SK-N-SH (cell line): ENCODE measurements around the gene CTNNA3. TPM values are rescaled to one million over a fixed set of nuclear protein-coding genes. Genes with fewer than 3 reads are reported as not detected.

Source experiments
- CTCF ChIA-PET: fragments of 300-600, 350-600 bp; formaldehyde crosslinking; extraction: SDS; loops from one replicate; lab custom pipeline; 2021; lab: Yijun Ruan, JAX
- POLR2A ChIA-PET: fragments of 350-600 bp; sonication (Branson Sonifier 250); formaldehyde crosslinking; extraction: SDS; loops from one replicate; lab custom pipeline; 2020; ENCODE audit warnings: antibody characterized with exemption, inconsistent platforms; lab: Yijun Ruan, JAX
- DNase-seq: peaks from one replicate; pipeline ENCODE4 v3.0.0; 2012
- H2AFZ ChIP-seq: fragments of 200-600 bp; sonication (generic); 2 replicates; pipeline ENCODE4 v1.8.1; 2016; ENCODE audit warnings: antibody characterized with exemption, mild to moderate bottlenecking, low read depth
- H3F3A ChIP-seq: fragments of 200-600 bp; sonication (generic); replicated peaks from 2 replicates; pipeline ENCODE3; 2016; ENCODE audit warnings: antibody characterized with exemption, mild to moderate bottlenecking; ENCODE audit not compliant: insufficient read depth
- H3K27ac ChIP-seq, 2 experiments: fragments of 200-500 bp in 1 of 2; fragments of 200-600 bp in 1 of 2; sonication (Bioruptor generic) in 1 of 2; sonication (generic), shearing (Covaris generic) in 1 of 2; 2 replicates each; pipeline versions ENCODE4 v1.5.1 to v1.6.1; 2014 to 2016; ENCODE audit warnings: low read depth in 2 of 2, inconsistent platforms in 1 of 2, low read length in 1 of 2, mild to moderate bottlenecking in 1 of 2, mixed read lengths in 1 of 2
- H3K27me3 ChIP-seq: fragments of 200-600 bp; sonication (generic), shearing (Covaris generic); 2 replicates; pipeline ENCODE4 v1.6.1; 2016; ENCODE audit warnings: mixed run types; ENCODE audit not compliant: insufficient read depth
- H3K36me3 ChIP-seq, 2 experiments: fragments of 200-500 bp in 1 of 2; fragments of 200-600 bp in 1 of 2; sonication (Bioruptor generic) in 1 of 2; sonication (generic) in 1 of 2; replicated peaks in 1 of 2; 2 replicates each; pipeline versions ENCODE3 to v1.5.1; 2014 to 2016; ENCODE audit warnings: low read length in 1 of 2, mild to moderate bottlenecking in 1 of 2; ENCODE audit not compliant: insufficient read depth in 2 of 2, control insufficient read depth in 1 of 2
- H3K4me1 ChIP-seq, 2 experiments: fragments of 200-500 bp in 1 of 2; fragments of 200-600 bp in 1 of 2; sonication (Bioruptor generic) in 1 of 2; sonication (generic), shearing (Covaris generic) in 1 of 2; 2 replicates each; pipeline versions ENCODE4 v1.5.1 to v1.6.1; 2014 to 2016; ENCODE audit warnings: low read depth in 1 of 2, low read length in 1 of 2, mixed run types in 1 of 2; ENCODE audit not compliant: insufficient read depth in 2 of 2, control insufficient read depth in 1 of 2
- H3K4me2 ChIP-seq: fragments of 200-600 bp; sonication (generic), shearing (Covaris generic); 2 replicates; pipeline ENCODE4 v1.6.1; 2017; ENCODE audit warnings: mixed run types
- H3K4me3 ChIP-seq, 2 experiments: fragments of 200-500 bp in 1 of 2; fragments of 200-600 bp in 1 of 2; sonication (Bioruptor generic) in 1 of 2; sonication (generic), shearing (Covaris generic) in 1 of 2; 2 replicates each; pipeline versions ENCODE4 v1.5.1 to v1.8.1; 2014 to 2016; ENCODE audit warnings: low read depth in 2 of 2, inconsistent platforms in 1 of 2, low read length in 1 of 2, mild to moderate bottlenecking in 1 of 2, mixed read lengths in 1 of 2, moderate library complexity in 1 of 2
- H3K79me2 ChIP-seq: fragments of 200-600 bp; sonication (generic); 2 replicates; pipeline ENCODE4 v1.8.1; 2017; ENCODE audit warnings: mild to moderate bottlenecking; ENCODE audit not compliant: insufficient read depth
- H3K9ac ChIP-seq: fragments of 200-600 bp; sonication (generic); 2 replicates; pipeline ENCODE4 v1.6.1; 2017; ENCODE audit warnings: mixed run types
- H3K9me2 ChIP-seq: fragments of 200-600 bp; sonication (generic); 2 replicates; pipeline ENCODE4 v1.6.1; 2017; ENCODE audit warnings: mixed run types
- H3K9me3 ChIP-seq: fragments of 200-600 bp; sonication (generic); 2 replicates; pipeline ENCODE4 v1.6.1; 2017; ENCODE audit warnings: mixed run types, mild to moderate bottlenecking, moderate library complexity
- H4K20me1 ChIP-seq: fragments of 200-600 bp; sonication (generic); 2 replicates; pipeline ENCODE4 v1.6.1; 2017; ENCODE audit warnings: mild to moderate bottlenecking, mixed run types; ENCODE audit not compliant: insufficient read depth
- CHD2 ChIP-seq: fragments of 150-350 bp; IDR thresholded peaks from 2 replicates; pipeline ENCODE4 v1.6.1; 2018; ENCODE audit warnings: low read length; ENCODE audit not compliant: partially characterized antibody
- CTCF ChIP-seq: fragments of 200-600 bp; sonication (generic); IDR thresholded peaks from 2 replicates; pipeline ENCODE4 v1.6.1; 2017; ENCODE audit warnings: antibody characterized with exemption, mild to moderate bottlenecking, moderate library complexity
- EP300 ChIP-seq, 2 experiments: IDR thresholded peaks; 2 replicates each; pipeline versions ENCODE4 v1.4.0 to v1.6.1; 2012; ENCODE audit warnings: borderline replicate concordance in 1 of 2, low read depth in 1 of 2, low read length in 1 of 2
- FOXJ3 ChIP-seq: sonication (generic); formaldehyde crosslinking; IDR thresholded peaks from 2 replicates; pipeline ENCODE4 v1.5.1; 2020; ENCODE audit warnings: mild to moderate bottlenecking, missing genetic modification reagents
- FOXM1 ChIP-seq: IDR thresholded peaks from 2 replicates; pipeline ENCODE4 v1.4.0; 2012; ENCODE audit warnings: low read depth, mild to moderate bottlenecking
- GABPA ChIP-seq: IDR thresholded peaks from 2 replicates; pipeline ENCODE4 v1.4.0; 2012; ENCODE audit warnings: low read depth, mild to moderate bottlenecking
- GATA2 ChIP-seq: sonication (generic); formaldehyde crosslinking; IDR thresholded peaks from 2 replicates; pipeline ENCODE4 v1.5.0; 2020; ENCODE audit warnings: mild to moderate bottlenecking, missing genetic modification reagents
- IRF3 ChIP-seq: fragments of 150-350 bp; IDR thresholded peaks from 2 replicates; pipeline ENCODE4 v1.6.1; 2016; ENCODE audit warnings: mild to moderate bottlenecking, low read depth, low read length
- MEF2A ChIP-seq: IDR thresholded peaks from 2 replicates; pipeline ENCODE4 v1.4.0; 2012; ENCODE audit warnings: low read depth, borderline replicate concordance
- NRF1 ChIP-seq: IDR thresholded peaks from 2 replicates; pipeline ENCODE4 v1.6.1; 2012; ENCODE audit warnings: low read depth, mild to moderate bottlenecking, low read length
- PBX3 ChIP-seq: IDR thresholded peaks from 2 replicates; pipeline ENCODE4; 2012
- POLR2AphosphoS5 ChIP-seq: IDR thresholded peaks from 2 replicates; pipeline ENCODE4 v1.6.1; 2012; ENCODE audit warnings: low read depth, low read length
- RAD21 ChIP-seq: IDR thresholded peaks from 2 replicates; pipeline ENCODE4 v1.6.1; 2012; ENCODE audit warnings: mild to moderate bottlenecking, low read length
- RFX5 ChIP-seq: IDR thresholded peaks from 2 replicates; pipeline ENCODE4 v1.6.1; 2012; ENCODE audit warnings: mild to moderate bottlenecking, improper control_type of control experiment, low read length
- SIN3A ChIP-seq: IDR thresholded peaks from 2 replicates; pipeline ENCODE4 v1.6.1; 2012; ENCODE audit warnings: low read depth, mild to moderate bottlenecking, low read length, moderate library complexity, borderline replicate concordance
- TAF1 ChIP-seq: IDR thresholded peaks from 2 replicates; pipeline ENCODE4 v1.6.1; 2012; ENCODE audit warnings: low read depth, mild to moderate bottlenecking, low read length, moderate library complexity, borderline replicate concordance
- USF1 ChIP-seq: IDR thresholded peaks from 2 replicates; pipeline ENCODE4 v1.4.0; 2012; ENCODE audit warnings: low read depth, borderline replicate concordance
- WGBS: methylation state at CpG from one replicate; pipeline ENCODE4 v1.1.6; 2017; ENCODE audit warnings: low lambda C conversion rate; 5-methylcytosine and 5-hydroxymethylcytosine counted together
- polyA plus RNA-seq, 3 experiments: library from polyadenylated mRNA; depleted of rRNA; stranded (reverse); fragments of >200 nt; gene quantifications; 2 replicates each; pipeline ENCODE4 v1.2.3, GENCODE V29; 2012

CTNNA3 gene
- polyA plus RNA-seq, 1 of the 3 experiments (the other 2 are of a cell fraction), result not detected

- Histone ChIP-seq H3K79me2 (no peaks in the 10 kb centered on the region), H3K9me2 (no peaks in the 10 kb centered on the region), H3F3A (no peaks in the 10 kb centered on the region), H3K4me2 (no peak overlapping the region), H3K4me1 (no peaks in the 10 kb centered on the region; a peak in 1 of 4 replicates), H3K9ac (no peak overlapping the region), H4K20me1 (no peaks in the 10 kb centered on the region), H3K27ac (no peak overlapping the region), H3K9me3 (no peaks in the 10 kb centered on the region), H2AFZ (no peak overlapping the region), H3K4me3 (no peak overlapping the region), H3K36me3 (no peaks in the 10 kb centered on the region), H3K27me3 (no peaks in the 10 kb centered on the region)
- 24% methylated on average over 3 of the region's 3 CpGs for whole genome bisulfite sequencing
- POLR2A ChIA-PET, result no interaction called here
- CTCF ChIA-PET, result interaction anchor here (0.6 kb wide), 1 partner anchor 276 kb away, joined by 3 read pairs; no protein-coding TSS in a partner anchor
- TF ChIP-seq SIN3A (no peak), EP300 (IDR thresholded peaks at IDR 0.05; ENCODE audit: borderline replicate concordance in 1 of 2, low read depth in 1 of 2, low read length in 1 of 2) (no peak), PBX3 (no peak), RFX5 (no peak), NRF1 (no peak), USF1 (no peak), GABPA (no peak), GATA2 (CRISPR knock-in tag) (no peak), CHD2 (no peak), RAD21 (no peak), FOXJ3 (CRISPR knock-in tag) (no peak), POLR2AphosphoS5 (no peak), IRF3 (no peak)
- DNase-seq, result no peak
Measured at GRCh38 chr10:66187053-66187733, 1508.8 kb downstream of the CTNNA3 start.

GRCh38 chr10:66183028-66183427 is 1513.0 kb downstream of the CTNNA3 start:
- Histone ChIP-seq H3K79me2 (no peaks in the 10 kb centered on the region), H3K9me3 (no peaks in the 10 kb centered on the region), H3K27me3 (no peaks in the 10 kb centered on the region), H2AFZ (no peak overlapping the region), H3F3A (no peaks in the 10 kb centered on the region), H3K4me1 (no peaks in the 10 kb centered on the region; a peak in 1 of 4 replicates), H3K4me3 (no peak overlapping the region), H4K20me1 (no peaks in the 10 kb centered on the region), H3K27ac (no peak overlapping the region), H3K9ac (no peak overlapping the region), H3K36me3 (no peaks in the 10 kb centered on the region), H3K9me2 (no peaks in the 10 kb centered on the region), H3K4me2 (no peak overlapping the region)
- 53% methylated on average over 2 of the region's 2 CpGs for WGBS
- TF ChIP-seq MEF2A (no peak), PBX3 (no peak), FOXM1 (no peak), GATA2 (CRISPR knock-in tag) (no peak), CTCF (no peak), TAF1 (no peak)
- ChIA-PET POLR2A (no interaction called here), CTCF (no interaction called here)
- DNase-seq, result no peak
